Islet of Langerhans (tissue), 1 donor: ENCODE results near the gene LMX1B.
"Not testable (repeated sequence)": the region's sequence is repeated elsewhere in the genome, so short reads cannot be mapped to it uniquely, and the experiment has no call there.

Experiments used
- FAIRE-seq: peaks from one replicate; lab custom pipeline; 2011; peaks lifted over from hg19 to GRCh38; lab: Jason Lieb, UNC

The LMX1B gene

DNA sequence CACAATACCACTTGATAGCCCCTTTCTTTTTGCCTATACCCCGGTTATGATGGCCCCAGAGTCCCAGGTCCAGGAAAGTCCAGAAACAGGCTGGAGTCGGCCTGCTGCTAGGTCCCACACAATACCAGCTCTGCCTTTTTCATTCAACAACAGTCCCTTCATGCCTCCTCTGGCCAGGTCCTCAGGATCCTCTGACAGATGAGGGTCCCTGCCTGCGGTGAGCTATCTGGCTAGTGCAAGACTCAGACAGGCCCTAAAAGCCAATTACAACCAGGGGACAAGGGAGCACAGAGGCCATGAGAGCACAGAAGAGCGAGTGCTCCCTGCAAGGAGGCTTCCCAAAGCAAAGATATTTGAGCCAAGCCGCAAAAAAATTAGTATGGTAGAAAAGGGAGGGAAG lies 106.3 kb downstream of the LMX1B start:
- FAIRE-seq: no peak

- FAIRE-seq: no peak
Measured at GRCh38 chr9:126720661-126721563, 107.2 kb downstream of the LMX1B start.

DNA sequence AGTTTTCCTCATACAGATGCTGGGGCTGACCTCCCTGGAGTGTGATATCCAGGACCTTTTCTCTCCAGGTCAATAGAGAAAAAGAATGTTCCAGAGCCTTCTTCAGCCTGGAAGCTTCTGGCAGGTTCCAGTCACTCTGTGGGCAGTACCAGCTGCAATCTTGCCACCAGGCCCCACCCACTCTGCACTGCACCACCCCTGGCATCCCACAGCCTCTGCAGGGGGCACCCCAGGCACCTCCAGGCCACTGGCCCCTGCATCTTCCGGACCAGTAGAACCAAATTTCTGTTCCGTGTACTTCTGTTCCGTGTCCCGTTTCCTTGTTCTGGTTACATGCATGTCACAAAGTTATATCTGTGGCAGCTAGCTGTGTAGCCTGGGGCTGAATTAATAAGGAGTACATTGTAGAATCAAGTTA lies 107.8 kb downstream of the LMX1B start:
- FAIRE-seq: no peak

DNA sequence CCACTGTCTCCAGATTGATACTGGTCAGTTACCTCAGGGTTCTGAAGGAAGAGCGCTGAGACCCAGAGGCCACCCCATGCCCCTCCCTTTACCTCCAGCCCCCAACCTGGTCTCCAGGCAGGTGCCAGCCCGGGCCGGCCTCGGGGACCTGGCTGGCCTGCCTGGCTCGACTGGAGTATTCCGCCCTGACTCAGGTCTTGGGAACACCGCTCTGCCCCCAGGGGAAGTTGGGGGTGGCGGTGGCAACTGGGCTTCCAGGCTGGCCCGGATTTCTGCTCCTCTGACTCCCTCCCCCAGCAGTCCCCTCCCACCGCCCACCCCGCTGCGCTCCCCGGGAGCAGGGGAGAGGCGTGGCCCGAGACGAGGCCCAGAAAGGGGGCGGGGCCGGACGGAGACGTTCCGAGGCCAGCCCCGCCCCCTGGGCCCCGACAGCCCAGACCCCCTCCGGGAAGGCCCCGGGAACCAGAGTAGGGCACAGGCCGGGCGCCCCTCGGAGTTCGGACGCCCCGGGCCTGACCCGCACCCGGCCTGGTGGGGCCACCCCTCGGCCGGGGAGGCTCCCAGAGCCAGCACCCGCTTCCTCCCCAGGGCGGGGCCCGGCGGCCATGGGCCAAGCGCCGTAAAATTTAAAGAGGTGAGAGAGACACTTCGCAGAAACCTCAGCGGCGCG lies 108.7 kb downstream of the LMX1B start:
- FAIRE-seq: no peak

GRCh38 chr9:126722922-126723806 lies 109.4 kb downstream of the LMX1B start:
- no peak for FAIRE-seq

GRCh38 chr9:126723807-126724172 lies 110.1 kb downstream of the LMX1B start:
- FAIRE-seq: no peak

DNA sequence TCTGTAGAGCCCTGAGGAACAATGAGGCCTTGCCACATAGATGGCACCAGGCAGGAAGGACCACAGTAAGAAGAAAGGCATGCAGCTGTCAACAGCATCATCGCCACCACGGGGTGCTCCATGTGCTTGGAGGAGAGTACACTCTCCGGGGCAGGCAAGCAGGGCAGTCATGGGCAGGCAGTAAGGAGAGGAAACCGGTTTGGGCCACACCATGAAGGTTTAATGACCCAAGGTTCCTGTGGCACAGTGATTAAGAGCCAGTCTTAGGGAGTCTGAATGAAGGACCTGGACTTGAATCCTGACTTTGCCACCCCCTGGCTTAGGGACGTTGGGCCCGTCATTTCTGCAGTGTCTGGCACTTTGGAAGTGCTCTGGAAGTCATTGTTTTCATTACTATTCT lies 110.5 kb downstream of the LMX1B start:
- no peak for FAIRE-seq

- not testable (repeated sequence) for FAIRE-seq
Measured at GRCh38 chr9:126725485-126725884, 111.8 kb downstream of the LMX1B start.

DNA sequence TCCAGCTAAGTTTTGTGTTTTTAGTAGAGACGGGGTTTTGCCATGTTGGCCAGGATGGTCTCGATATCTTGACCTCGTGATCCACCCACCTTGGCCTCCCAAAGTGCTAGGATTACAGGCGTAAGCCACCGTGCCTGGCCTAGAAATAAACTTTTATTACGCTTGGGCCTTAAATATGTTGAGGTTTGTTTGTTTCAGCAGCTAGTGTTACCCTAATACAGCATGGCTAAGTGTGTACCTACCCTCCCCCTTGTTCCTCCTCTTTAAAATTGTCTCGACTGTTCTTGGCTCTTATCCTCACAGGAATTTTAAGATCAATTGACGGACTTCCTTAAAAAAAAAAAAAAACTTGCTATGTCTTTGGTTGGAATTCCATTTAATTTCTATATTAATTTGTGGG lies 114.5 kb downstream of the LMX1B start:
- FAIRE-seq: not testable (repeated sequence)

- FAIRE-seq: not testable (repeated sequence)
Measured at GRCh38 chr9:126730592-126730991, 116.9 kb downstream of the LMX1B start.

DNA sequence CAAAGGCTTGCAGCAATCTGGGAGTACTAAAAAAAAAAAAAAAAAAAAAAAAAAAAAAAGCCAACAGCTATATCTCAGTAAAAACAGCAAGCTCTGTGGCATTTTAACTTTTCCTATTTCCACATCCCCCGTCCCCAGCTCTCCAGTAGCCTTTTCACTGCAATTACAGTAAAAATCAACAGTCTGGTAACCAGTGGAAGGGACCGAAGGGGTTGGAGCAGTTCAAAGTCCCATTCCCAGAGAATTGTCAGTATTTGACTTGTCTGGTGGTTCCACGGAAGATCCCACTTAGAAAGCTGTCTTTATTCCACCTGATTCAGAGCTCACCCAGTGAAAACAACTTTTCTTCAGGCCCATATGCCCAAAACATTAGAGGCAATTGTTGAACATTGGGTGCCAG lies 119.3 kb downstream of the LMX1B start:
- FAIRE-seq: no peak

- no peak for FAIRE-seq
Measured at GRCh38 chr9:126734877-126735276, 121.1 kb downstream of the LMX1B start.

DNA sequence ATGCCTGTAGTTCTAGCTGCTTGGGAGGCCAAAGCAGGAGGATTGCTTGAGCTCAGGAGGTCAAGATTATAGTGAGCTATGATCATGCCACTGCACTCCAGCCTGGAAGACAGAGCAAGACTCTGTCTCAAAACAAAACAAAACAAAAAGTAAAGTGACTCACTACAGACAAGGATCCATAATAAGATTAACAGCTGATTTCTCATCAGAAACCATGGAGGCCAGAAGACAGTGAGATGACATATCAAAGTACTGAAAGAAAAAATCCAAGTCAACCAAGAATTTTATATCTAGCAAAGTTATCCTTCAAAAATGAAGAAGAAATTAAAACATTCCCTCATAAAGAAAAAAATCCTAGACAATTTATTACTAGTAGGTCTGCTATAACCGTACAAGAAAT lies 121.8 kb downstream of the LMX1B start:
- peak; percentile 13 for FAIRE-seq

DNA sequence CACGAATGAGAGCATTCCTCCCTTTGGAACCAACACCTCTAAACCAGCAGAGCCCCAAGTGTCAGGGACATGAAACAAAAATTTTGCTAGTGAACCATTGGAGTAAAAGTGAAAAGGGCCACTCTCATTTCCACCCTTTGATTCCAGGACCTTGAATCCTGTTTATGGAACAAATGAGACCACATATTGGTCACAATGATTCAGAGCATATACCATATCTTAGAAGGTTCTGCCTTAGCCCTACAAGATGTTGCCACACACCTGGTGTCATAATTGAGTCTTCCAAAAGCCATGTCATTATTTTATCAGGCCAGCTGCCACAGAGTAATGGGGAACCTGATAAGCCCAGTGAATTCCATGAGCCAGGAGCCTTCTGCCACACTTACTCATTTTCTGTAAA lies 124.8 kb downstream of the LMX1B start:
- no peak for FAIRE-seq

DNA sequence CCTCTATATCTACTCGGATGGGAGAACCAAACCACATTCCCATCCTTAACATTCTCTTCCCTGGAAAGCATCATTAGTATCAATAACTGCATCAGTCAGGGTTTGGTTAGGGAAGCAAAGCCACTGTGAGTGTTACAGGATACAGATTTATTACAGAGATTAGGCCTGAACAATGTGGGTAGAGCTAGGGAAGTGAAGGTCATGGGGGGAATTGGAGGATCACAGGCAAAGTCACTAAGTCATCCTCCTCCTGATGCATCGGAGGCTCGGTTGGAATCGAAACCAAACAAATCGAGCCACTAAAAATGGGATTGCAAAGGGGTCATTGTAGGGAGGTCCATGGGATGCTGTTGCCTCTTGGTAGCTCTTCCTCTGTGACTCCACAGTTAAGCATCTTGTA lies 129.3 kb downstream of the LMX1B start:
- no peak for FAIRE-seq

GRCh38 chr9:126745574-126746411 lies 132.1 kb downstream of the LMX1B start:
- FAIRE-seq: no peak
